IPS DF 4.7 (cell line): ENCODE data around the gene EPHB2.
"Not testable (repeated sequence)": the region's sequence is repeated elsewhere in the genome, so short reads cannot be mapped to it uniquely, and the experiment has no call there.

ENCODE experiments used
- DNase-seq: peaks from one replicate; pipeline ENCODE4 v3.0.0-alpha.2; 2013; ENCODE audit warnings: low spot score; ENCODE audit errors: extremely low read depth

Gene EPHB2

GRCh38 chr1:22833699-22834098, 123.1 kb downstream of the EPHB2 start:
- DNase-seq, result no peak

- DNase-seq, result not testable (repeated sequence)
Measured at GRCh38 chr1:22834420-22834819, 123.8 kb downstream of the EPHB2 start.

GRCh38 chr1:22835636-22836319, 125.1 kb downstream of the EPHB2 start:
- DNase-seq, result no peak

DNA sequence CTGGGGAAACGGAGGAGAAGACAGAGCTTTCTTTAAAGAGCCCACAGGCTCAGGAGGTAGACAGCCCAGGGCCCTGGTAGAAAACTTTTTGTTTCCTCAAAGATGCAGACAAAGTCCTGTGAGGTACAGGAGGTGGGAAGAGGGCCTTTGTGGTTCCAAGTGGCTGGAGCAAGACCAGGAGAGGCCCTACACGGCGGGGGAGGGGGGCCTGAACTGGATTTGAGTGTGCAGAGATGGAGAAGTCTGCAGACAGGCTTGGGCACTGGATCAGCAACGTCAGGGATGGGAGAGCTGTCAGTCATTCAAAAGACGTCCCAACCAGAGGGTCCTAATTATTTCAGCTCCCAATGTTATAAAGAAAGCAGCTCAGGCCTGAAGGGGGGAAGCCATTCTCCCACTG, 126.2 kb downstream of the EPHB2 start:
- no peak for DNase-seq

DNA sequence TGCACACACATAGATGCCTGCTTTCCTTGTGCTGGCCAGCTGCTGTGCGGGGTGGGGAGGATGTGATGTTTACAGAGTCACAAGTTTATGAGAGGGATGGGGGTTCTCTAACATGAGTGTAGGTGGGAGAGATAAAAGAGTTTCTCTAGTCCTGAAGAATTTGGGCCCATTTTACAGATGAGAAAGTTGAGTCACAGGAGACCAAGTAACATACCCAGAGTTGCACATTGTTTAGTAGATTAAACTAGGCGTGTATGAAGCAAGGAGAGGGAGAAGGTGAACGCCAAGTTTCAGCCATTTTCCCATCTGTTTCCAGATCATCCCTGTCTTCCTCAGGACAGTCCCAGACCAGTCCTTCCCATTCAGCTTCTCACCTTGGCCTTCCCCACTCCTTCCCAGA, 126.7 kb downstream of the EPHB2 start:
- DNase-seq, result no peak

- no peak for DNase-seq
Measured at GRCh38 chr1:22838965-22839364, 128.3 kb downstream of the EPHB2 start.

- DNase-seq, result no peak
Measured at GRCh38 chr1:22839806-22840205, 129.2 kb downstream of the EPHB2 start.

DNA sequence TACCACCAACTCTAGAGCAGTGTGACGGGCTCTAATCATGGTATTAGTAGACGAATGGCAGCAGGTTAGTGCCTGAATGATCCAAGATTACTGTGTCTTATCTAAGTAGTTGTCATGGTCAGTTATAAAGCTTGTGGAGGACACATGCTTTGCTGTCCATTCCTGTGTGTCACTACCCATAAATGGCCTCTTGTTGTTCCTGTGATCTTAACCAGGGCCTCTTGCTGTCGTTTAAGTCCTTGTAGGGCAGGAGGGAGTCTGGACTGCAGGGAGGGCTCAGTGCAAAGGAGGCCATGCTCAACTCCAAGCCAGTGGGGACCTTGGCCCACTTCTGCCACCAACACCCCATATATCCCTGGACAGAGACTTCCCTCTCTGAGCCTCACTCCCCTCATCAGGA, 130.5 kb downstream of the EPHB2 start:
- DNase-seq, result no peak

DNA sequence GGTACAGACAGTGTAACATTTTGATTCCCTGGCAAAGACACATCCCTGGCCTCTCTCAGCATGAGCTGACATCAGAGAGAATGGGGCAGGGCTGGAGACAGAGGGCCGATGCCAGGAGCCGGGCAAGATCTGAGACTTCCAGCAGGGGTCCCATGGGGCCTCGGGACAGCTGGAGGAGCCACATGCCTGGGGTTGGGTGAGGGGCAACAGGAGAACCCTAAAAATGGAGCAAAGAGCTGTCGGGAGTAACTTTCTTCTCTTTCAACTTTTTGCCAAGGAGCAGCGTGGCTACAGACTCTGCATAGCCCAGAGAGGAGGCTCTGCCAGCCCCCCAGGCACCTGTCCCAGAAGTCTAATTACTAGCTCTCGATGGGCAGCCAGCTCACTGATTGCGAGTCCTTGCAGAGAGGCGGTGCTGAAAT, 131.2 kb downstream of the EPHB2 start:
- DNase-seq, result no peak

GRCh38 chr1:22843441-22844183, 133.0 kb downstream of the EPHB2 start:
- DNase-seq, result not testable (repeated sequence)

DNA sequence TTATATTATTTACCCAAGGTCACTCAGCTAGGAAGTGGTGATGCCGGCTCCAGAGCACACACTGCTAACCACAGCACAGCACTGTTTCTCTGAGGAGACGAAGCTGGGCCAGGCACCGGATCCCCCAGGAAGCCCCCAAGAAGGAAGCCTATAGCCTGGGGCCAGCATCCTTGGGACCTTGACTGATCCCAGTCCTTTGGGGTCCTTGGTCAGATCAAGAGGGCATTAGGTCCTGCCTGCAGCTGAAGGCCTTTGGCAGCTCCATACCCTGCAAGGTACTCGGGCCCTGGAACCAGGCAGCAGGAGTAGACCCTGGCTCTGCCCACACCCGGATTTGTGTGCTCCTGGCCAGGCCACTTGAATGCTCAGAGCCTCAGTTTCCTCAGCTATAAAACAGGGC, 134.0 kb downstream of the EPHB2 start:
- no peak for DNase-seq

DNA sequence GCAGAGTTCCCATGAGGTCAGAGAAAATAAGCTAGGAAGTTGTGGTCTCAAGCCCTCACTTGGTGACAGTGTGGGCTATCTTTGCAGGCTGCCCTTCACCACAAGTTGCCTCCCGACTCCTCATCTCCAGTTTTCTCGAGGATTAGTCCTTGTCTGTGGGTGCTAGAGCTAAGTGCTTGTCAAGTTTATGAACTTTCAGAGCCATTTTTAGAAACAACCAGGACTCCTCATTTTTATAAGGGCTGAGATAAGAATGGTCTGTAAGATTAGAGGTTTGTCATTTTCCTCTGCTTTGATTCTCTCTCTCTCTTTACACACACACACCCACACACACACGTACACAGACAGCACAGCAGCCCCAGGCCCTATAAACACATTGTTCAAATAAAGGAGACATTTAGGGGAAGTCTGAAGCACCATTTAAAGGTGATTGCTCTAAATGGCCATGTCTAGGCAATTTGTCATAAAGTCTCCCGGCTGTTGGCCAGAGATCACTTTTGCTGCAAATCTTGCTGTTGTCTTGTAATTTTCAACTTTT, 134.8 kb downstream of the EPHB2 start:
- DNase-seq, result no peak

- no peak for DNase-seq
Measured at GRCh38 chr1:22846458-22846857, 135.8 kb downstream of the EPHB2 start.

DNA sequence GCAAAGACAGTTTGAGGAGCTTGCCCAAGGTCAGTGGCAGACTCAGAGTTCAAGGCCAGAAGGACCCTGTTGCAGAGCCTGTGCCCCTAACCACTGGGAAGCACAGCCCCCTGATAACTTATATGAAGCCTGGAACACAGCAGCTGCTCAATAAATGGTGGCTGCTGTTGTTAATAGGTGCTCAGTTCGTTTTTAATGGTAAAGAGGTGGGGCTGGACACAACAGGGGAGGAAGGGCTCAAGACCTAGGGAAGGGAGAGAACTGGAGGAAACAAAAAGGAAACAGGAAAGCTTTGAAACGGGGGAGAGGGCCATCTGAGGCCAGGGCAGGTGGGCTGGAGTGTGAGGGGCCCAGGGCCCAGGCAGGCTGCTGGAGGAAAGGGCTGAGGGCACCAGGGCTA, 136.6 kb downstream of the EPHB2 start:
- DNase-seq, result no peak

DNA sequence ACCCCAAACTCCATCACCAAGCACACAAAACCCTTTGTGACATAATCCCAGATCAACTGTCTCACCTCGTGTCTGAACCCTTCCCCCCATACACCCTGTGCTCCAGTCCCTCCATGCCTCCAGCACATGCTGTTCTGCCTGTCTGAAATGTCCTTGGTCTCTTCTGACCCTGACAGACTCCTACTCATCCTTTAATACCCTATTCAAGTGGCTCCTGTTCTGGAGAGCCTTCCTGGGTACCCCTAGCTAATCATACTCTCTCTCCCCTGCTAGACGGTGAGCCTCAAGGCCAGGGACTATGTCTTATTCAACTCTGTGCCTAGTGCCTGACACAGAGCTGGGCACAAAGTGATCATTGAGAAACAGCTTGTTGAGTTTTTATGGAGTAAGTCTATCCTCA, 137.1 kb downstream of the EPHB2 start:
- DNase-seq, result no peak

GRCh38 chr1:22848405-22848804, 137.8 kb downstream of the EPHB2 start:
- no peak for DNase-seq

- DNase-seq, result no peak
Measured at GRCh38 chr1:22849770-22850169, 139.1 kb downstream of the EPHB2 start.

- DNase-seq, result no peak
Measured at GRCh38 chr1:22850281-22850680, 139.6 kb downstream of the EPHB2 start.

DNA sequence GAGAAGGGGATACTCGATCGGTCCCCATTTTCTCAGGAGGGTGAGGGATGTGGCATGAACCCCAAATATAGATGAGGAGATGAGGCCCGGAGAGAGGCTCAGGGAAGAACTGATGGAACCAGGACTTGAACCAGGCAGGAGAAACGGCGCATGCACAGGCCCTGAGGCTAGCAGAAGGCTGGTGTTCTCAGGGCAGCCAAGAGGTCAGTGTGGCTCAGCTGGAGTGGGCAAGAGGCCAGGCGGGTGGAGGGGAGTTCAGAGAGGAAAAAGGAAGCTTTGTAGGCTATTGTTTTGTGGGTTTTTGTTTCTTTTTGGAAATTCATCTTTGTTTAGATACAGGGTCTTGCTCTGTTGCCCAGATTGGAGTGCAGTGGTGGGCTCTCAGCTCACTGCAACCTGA, 140.0 kb downstream of the EPHB2 start:
- DNase-seq, result no peak

GRCh38 chr1:22851517-22851916, 140.9 kb downstream of the EPHB2 start:
- DNase-seq, result no peak

- no peak for DNase-seq
Measured at GRCh38 chr1:22852144-22852655, 141.6 kb downstream of the EPHB2 start.

DNA sequence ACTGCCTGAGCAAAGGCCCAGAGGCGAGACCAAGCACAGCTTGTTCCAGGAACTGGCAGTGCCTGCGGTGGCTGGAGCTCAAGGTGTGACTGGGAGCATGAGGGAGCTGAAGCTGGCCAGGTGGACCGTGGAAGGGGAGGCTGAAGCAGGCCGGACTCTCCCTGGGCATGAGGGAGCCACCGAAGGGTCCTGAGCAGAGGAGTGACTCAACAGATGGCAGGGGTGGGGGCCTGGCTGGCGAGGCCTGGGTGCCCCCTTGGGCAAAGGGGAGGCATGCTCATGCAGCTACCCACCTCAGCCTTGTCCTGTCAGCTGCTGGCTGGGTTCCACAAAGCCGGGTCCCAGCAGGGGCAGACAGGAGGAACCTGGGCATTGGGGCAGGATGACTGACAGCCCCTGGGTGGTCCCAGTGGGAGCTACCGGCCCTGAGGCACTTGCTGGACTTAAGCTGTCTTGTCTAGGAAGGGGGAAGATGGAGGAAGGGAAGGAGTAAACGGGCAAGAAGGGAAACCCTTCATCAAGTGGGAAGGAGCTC, 143.1 kb downstream of the EPHB2 start:
- DNase-seq, result no peak
